ENCODE measurements around the gene FBXL16.

Gene FBXL16

DNA sequence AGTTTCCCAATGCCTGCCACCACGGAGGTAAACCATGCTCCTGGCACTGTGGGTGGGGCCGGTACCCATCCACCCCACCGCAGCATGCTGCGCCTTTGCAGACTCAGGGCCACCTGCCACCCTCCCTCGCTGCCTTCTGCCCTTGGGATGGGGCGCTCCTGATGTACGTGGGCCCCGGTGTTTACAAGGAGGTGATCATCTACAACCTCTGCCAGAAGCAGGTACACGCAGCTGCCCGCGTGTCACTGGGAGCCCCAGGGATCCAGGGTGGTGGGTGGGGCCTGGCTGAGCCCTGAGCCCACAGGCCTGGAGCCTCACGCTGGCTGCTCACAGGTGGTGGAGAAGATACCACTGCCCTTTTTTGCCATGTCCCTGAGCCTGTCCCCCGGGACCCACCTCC is 39.0 kb downstream of the FBXL16 start:
- Histone ChIP-seq H3K36me3 (ENCODE audit: insufficient read depth, low read length) (0 out of 2 replicates have a peak, but pooled peaks cover 10% of the 10 kb centered on the region), H3K4me1 (ENCODE audit: control insufficient read depth, insufficient read depth, low read length, unreplicated experiment) (no peaks in the 10 kb centered on the region), H3K79me2 (ENCODE audit: control insufficient read depth, insufficient read depth, low read length, unreplicated experiment) (peaks cover 15% of the 10 kb centered on the region), H2AFZ (ENCODE audit: low read length, unreplicated experiment) (no peak overlapping the region), H3K27ac (ENCODE audit: low read depth, low read length) (no peak overlapping the region), H3K4me3 (ENCODE audit: low read depth, low read length) (no peak overlapping the region), H3K27me3 (ENCODE audit: insufficient read depth, low read length) (no peaks in the 10 kb centered on the region)

DNA sequence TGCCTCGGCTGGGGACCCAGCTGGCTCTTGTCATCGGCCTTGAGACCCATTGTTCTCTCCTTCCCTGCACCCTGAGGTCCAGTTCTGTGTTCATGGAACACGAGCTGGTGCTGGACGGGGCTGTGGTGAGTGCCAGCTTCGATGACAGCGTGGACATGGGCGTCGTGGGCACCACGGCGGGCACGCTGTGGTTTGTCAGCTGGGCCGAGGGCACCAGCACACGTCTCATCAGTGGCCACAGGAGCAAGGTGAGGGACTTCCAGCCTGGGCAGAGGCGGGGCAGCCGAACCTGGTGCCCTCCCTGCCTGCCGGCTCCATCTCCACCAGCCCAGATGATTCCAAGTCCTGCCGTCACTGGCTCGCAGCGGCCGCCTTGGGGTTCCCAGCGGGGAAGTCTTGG is 43.0 kb downstream of the FBXL16 start:
- Histone ChIP-seq H3K4me3 (ENCODE audit: low read depth, low read length) (no peak overlapping the region), H3K4me1 (ENCODE audit: control insufficient read depth, insufficient read depth, low read length, unreplicated experiment) (peaks cover 3% of the 10 kb centered on the region), H2AFZ (ENCODE audit: low read length, unreplicated experiment) (no peak overlapping the region), H3K27me3 (ENCODE audit: insufficient read depth, low read length) (no peaks in the 10 kb centered on the region), H3K36me3 (ENCODE audit: insufficient read depth, low read length) (no peaks in the 10 kb centered on the region), H3K79me2 (ENCODE audit: control insufficient read depth, insufficient read depth, low read length, unreplicated experiment) (no peaks in the 10 kb centered on the region), H3K27ac (ENCODE audit: low read depth, low read length) (no peak overlapping the region)

DNA sequence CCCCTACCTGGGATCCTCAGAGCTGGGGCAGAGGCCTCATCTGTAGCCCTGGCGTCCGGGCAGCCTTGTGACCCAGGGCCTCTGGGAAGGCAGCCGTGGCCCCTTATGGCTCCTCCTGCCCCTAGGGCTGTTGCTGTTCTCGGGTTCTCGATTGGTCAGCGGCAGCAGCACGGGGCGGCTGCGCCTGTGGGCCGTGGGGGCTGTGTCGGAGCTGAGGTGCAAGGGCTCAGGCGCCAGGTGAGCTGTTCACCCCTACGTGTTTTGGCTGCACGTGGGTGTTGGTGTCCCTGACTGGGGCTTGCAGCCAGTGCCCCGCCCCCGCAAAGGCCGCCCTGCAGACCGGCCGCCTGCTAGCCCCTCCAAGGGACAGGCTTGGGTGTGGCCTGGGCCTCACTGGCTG is 43.5 kb downstream of the FBXL16 start:
- Histone ChIP-seq H2AFZ (ENCODE audit: low read length, unreplicated experiment) (no peak overlapping the region), H3K4me1 (ENCODE audit: control insufficient read depth, insufficient read depth, low read length, unreplicated experiment) (peaks cover 3% of the 10 kb centered on the region), H3K36me3 (ENCODE audit: insufficient read depth, low read length) (no peaks in the 10 kb centered on the region), H3K27me3 (ENCODE audit: insufficient read depth, low read length) (no peaks in the 10 kb centered on the region), H3K79me2 (ENCODE audit: control insufficient read depth, insufficient read depth, low read length, unreplicated experiment) (no peaks in the 10 kb centered on the region), H3K4me3 (ENCODE audit: low read depth, low read length) (no peak overlapping the region), H3K27ac (ENCODE audit: low read depth, low read length) (no peak overlapping the region)

GRCh38 chr16:661184-661821 is 44.3 kb downstream of the FBXL16 start:
- Histone ChIP-seq H3K27ac (ENCODE audit: low read depth, low read length) (no peak overlapping the region), H3K27me3 (ENCODE audit: insufficient read depth, low read length) (no peaks in the 10 kb centered on the region), H3K36me3 (ENCODE audit: insufficient read depth, low read length) (no peaks in the 10 kb centered on the region), H2AFZ (ENCODE audit: low read length, unreplicated experiment) (no peak overlapping the region), H3K4me1 (ENCODE audit: control insufficient read depth, insufficient read depth, low read length, unreplicated experiment) (peaks cover 3% of the 10 kb centered on the region), H3K79me2 (ENCODE audit: control insufficient read depth, insufficient read depth, low read length, unreplicated experiment) (no peaks in the 10 kb centered on the region), H3K4me3 (ENCODE audit: low read depth, low read length) (no peak overlapping the region)

DNA sequence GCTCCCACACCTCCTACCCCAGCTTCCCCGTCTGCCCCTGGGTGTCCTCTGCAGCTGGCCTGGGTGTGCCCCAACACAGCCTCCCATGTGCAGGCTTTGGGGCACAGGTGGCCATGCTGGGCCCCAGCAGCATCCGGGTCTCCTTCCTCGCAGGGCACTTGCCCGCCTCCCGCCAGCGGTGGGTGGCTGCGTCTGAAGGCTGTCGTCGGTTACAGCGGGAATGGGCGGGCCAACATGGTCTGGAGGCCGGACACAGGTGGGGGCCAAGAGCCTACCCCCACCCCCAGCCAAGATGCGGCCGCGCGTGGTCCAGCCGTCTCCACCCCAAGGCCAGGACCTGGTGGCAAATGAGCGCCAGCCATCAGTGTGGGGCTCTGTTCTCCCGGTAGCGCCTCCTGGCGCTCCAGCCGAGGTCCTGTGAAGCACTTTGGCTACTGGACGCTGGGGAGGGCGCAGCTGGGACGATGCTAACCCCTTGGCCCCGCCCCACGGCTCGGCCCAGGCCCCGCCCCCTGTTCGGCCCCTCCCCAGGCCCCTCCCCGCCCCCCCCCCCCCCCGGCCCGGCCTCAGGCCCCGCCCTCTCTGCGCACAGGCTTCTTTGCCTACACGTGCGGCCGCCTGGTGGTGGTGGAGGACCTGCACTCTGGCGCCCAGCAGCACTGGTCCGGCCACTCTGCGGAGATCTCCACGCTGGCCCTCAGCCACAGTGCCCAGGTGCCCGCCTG is 45.0 kb downstream of the FBXL16 start:
- Histone ChIP-seq H3K4me3 (ENCODE audit: low read depth, low read length) (no peak overlapping the region), H3K27me3 (ENCODE audit: insufficient read depth, low read length) (no peaks in the 10 kb centered on the region), H3K79me2 (ENCODE audit: control insufficient read depth, insufficient read depth, low read length, unreplicated experiment) (no peaks in the 10 kb centered on the region), H3K36me3 (ENCODE audit: insufficient read depth, low read length) (no peaks in the 10 kb centered on the region), H2AFZ (ENCODE audit: low read length, unreplicated experiment) (no peak overlapping the region), H3K4me1 (ENCODE audit: control insufficient read depth, insufficient read depth, low read length, unreplicated experiment) (peaks cover 3% of the 10 kb centered on the region), H3K27ac (ENCODE audit: low read depth, low read length) (no peak overlapping the region)

- Histone ChIP-seq H3K4me3 (ENCODE audit: low read depth, low read length) (no peak overlapping the region), H3K27ac (ENCODE audit: low read depth, low read length) (no peak overlapping the region), H3K36me3 (ENCODE audit: insufficient read depth, low read length) (no peaks in the 10 kb centered on the region), H2AFZ (ENCODE audit: low read length, unreplicated experiment) (no peak overlapping the region), H3K27me3 (ENCODE audit: insufficient read depth, low read length) (no peaks in the 10 kb centered on the region), H3K4me1 (ENCODE audit: control insufficient read depth, insufficient read depth, low read length, unreplicated experiment) (peaks cover 3% of the 10 kb centered on the region), H3K79me2 (ENCODE audit: control insufficient read depth, insufficient read depth, low read length, unreplicated experiment) (no peaks in the 10 kb centered on the region)
These were observed 45.5 kb downstream of the FBXL16 start for GRCh38 chr16:660132-660458.

- Histone ChIP-seq H3K27me3 (ENCODE audit: insufficient read depth, low read length) (no peaks in the 10 kb centered on the region), H2AFZ (ENCODE audit: low read length, unreplicated experiment) (no peak overlapping the region), H3K79me2 (ENCODE audit: control insufficient read depth, insufficient read depth, low read length, unreplicated experiment) (no peaks in the 10 kb centered on the region), H3K36me3 (ENCODE audit: insufficient read depth, low read length) (no peaks in the 10 kb centered on the region), H3K27ac (ENCODE audit: low read depth, low read length) (no peak overlapping the region), H3K4me3 (ENCODE audit: low read depth, low read length) (no peak overlapping the region), H3K4me1 (ENCODE audit: control insufficient read depth, insufficient read depth, low read length, unreplicated experiment) (peaks cover 3% of the 10 kb centered on the region)
These were observed 46.0 kb downstream of the FBXL16 start for GRCh38 chr16:659618-660017.

GRCh38 chr16:658679-659571 is 46.7 kb downstream of the FBXL16 start:
- Histone ChIP-seq H3K27ac (ENCODE audit: low read depth, low read length) (no peak overlapping the region), H3K36me3 (ENCODE audit: insufficient read depth, low read length) (no peaks in the 10 kb centered on the region), H3K27me3 (ENCODE audit: insufficient read depth, low read length) (no peaks in the 10 kb centered on the region)

GRCh38 chr16:657487-657886 is 48.1 kb downstream of the FBXL16 start:
- Histone ChIP-seq H3K36me3 (ENCODE audit: insufficient read depth, low read length) (no peaks in the 10 kb centered on the region), H3K79me2 (ENCODE audit: control insufficient read depth, insufficient read depth, low read length, unreplicated experiment) (no peaks in the 10 kb centered on the region), H3K4me1 (ENCODE audit: control insufficient read depth, insufficient read depth, low read length, unreplicated experiment) (peaks cover 3% of the 10 kb centered on the region), H3K27me3 (ENCODE audit: insufficient read depth, low read length) (no peaks in the 10 kb centered on the region), H3K27ac (ENCODE audit: low read depth, low read length) (no peak overlapping the region), H2AFZ (ENCODE audit: low read length, unreplicated experiment) (no peak overlapping the region), H3K4me3 (ENCODE audit: low read depth, low read length) (no peak overlapping the region)

More at GRCh38 chr16:658679-659571, 46.7 kb downstream of the FBXL16 start:
- peaks cover 3% of the 10 kb centered on the region for H3K4me1 ChIP-seq (ENCODE audit: control insufficient read depth, insufficient read depth, low read length, unreplicated experiment)
- no peak overlapping the region for H2AFZ ChIP-seq (ENCODE audit: low read length, unreplicated experiment)
- H3K4me3 ChIP-seq (ENCODE audit: low read depth, low read length): no peak overlapping the region
- no peaks in the 10 kb centered on the region for H3K79me2 ChIP-seq (ENCODE audit: control insufficient read depth, insufficient read depth, low read length, unreplicated experiment)

- Histone ChIP-seq H3K4me3 (ENCODE audit: low read depth, low read length) (no peak overlapping the region), H2AFZ (ENCODE audit: low read length, unreplicated experiment) (no peak overlapping the region), H3K27ac (ENCODE audit: low read depth, low read length) (no peak overlapping the region), H3K27me3 (ENCODE audit: insufficient read depth, low read length) (no peaks in the 10 kb centered on the region), H3K36me3 (ENCODE audit: insufficient read depth, low read length) (no peaks in the 10 kb centered on the region), H3K79me2 (ENCODE audit: control insufficient read depth, insufficient read depth, low read length, unreplicated experiment) (peaks cover 3% of the 10 kb centered on the region), H3K4me1 (ENCODE audit: control insufficient read depth, insufficient read depth, low read length, unreplicated experiment) (peaks cover 4% of the 10 kb centered on the region)
These were observed 51.6 kb downstream of the FBXL16 start for GRCh38 chr16:654034-654433.
